Ramos (cell line): Measurements from ENCODE around the gene MBD3.

Experiments used
- in situ Hi-C: fragments of 300-500 bp; cut with MboI; formaldehyde crosslinking; loops from one replicate; pipeline ENCODE4 v1.14.3; 2022; ENCODE audit warnings: low sequenced_read_pairs; ENCODE audit not compliant: unreplicated experiment

The MBD3 gene

GRCh38 chr19:1575323-1576241 is 17.1 kb downstream of the MBD3 start:
- in situ Hi-C loops = no loop called here

- in situ Hi-C loops = no loop called here
Measured at GRCh38 chr19:1574354-1575136, 18.1 kb downstream of the MBD3 start.

- in situ Hi-C loops = no loop called here
Measured at GRCh38 chr19:1572795-1573194, 19.9 kb downstream of the MBD3 start.

GRCh38 chr19:1571358-1571757 is 21.3 kb downstream of the MBD3 start:
- in situ Hi-C loops = no loop called here

- in situ Hi-C loops = no loop called here
Measured at GRCh38 chr19:1570836-1571235, 21.8 kb downstream of the MBD3 start.

GRCh38 chr19:1569997-1570396 is 22.7 kb downstream of the MBD3 start:
- in situ Hi-C loops = no loop called here

GRCh38 chr19:1568320-1569019 is 24.2 kb downstream of the MBD3 start, which contains the start of gene MEX3D:
Gene MEX3D (minus strand): TSS chr19:1568325. CDS start chr19:1568058, 267 bp downstream.
- in situ Hi-C loops = no loop called here

- in situ Hi-C loops = no loop called here
Measured at GRCh38 chr19:1567848-1568227, 24.8 kb downstream of the MBD3 start.

GRCh38 chr19:1567116-1567847 is 25.4 kb downstream of the MBD3 start:
- in situ Hi-C loops = no loop called here

- in situ Hi-C loops = no loop called here
Measured at GRCh38 chr19:1566392-1567115, 26.1 kb downstream of the MBD3 start.

GRCh38 chr19:1563251-1563650 is 29.4 kb downstream of the MBD3 start:
- in situ Hi-C loops = no loop called here

- in situ Hi-C loops = no loop called here
Measured at GRCh38 chr19:1561236-1561842, 31.3 kb downstream of the MBD3 start.

- in situ Hi-C loops = no loop called here
Measured at GRCh38 chr19:1560286-1560882, 32.3 kb downstream of the MBD3 start.

GRCh38 chr19:1558552-1558951 is 34.1 kb downstream of the MBD3 start:
- in situ Hi-C loops = no loop called here

GRCh38 chr19:1556390-1557070 is 36.1 kb downstream of the MBD3 start:
- in situ Hi-C loops = no loop called here

- in situ Hi-C loops = no loop called here
Measured at GRCh38 chr19:1555487-1556389, 36.9 kb downstream of the MBD3 start.

GRCh38 chr19:1554968-1555367 is 37.7 kb downstream of the MBD3 start:
- in situ Hi-C loops = no loop called here
